Hepatocyte (in vitro differentiated cells): ENCODE data around the gene HSPA12A.

ENCODE experiments used
- CTCF ChIP-seq: fragments of 200-600 bp; sonication (generic); IDR thresholded peaks from 2 replicates; pipeline ENCODE4 v1.5.1; 2016; ENCODE audit warnings: antibody characterized with exemption, mild to moderate bottlenecking; ENCODE audit not compliant: poor library complexity
- EZH2 ChIP-seq: fragments of 200-600 bp; sonication (generic); IDR thresholded peaks from 2 replicates; pipeline ENCODE4 v1.6.1; 2016; ENCODE audit warnings: antibody characterized with exemption, mild to moderate bottlenecking, borderline replicate concordance
- EZH2phosphoT487 ChIP-seq: fragments of 200-600 bp; sonication (generic); IDR thresholded peaks from one replicate; pipeline ENCODE4 v1.6.1; 2018; ENCODE audit warnings: antibody characterized with exemption, mild to moderate bottlenecking, low read depth, moderate library complexity; ENCODE audit not compliant: unreplicated experiment, severe bottlenecking

- TF ChIP-seq CTCF (no peak), EZH2 (no peak), EZH2phosphoT487 (no peak)
Measured at GRCh38 chr10:116729243-116729642, 13.1 kb downstream of the HSPA12A start.
